Stimulated activated CD4-positive, alpha-beta T cell treated with anti-CD3 and anti-CD28 coated beads, Interleukin-12 subunit alpha, Interleukin-12 subunit beta, amount 100 ng/mL, for 48 hours (primary cell): Measurements from ENCODE around the gene CYRIA.

ENCODE experiments used
- DNase-seq, 3 donors: peaks; one replicate each; pipeline ENCODE4 v3.0.0-alpha.2; 2020; ENCODE audit warnings: low read depth in 2 of 3, low spot score in 1 of 3

The CYRIA gene

DNA sequence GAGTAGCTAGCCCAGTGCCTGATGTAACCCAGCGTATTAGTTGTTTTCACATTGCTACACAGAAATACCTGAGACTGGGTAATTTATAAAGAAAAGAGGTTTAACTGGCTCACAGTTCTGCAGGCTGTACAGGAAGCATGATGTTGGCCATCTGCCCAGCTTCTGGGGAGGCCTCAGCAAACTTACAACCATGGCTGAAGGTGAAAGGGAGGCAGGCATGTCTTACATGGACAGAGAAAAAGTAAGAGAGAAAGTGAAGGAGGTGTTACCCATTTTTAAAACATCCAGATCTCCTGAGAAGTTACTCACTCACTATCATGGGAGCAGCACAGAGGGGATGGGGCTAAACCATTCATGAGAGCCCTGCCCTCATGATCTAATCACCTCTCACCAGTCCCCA lies 6.1 kb upstream of the CYRIA start:
- DNase-seq: no peak

DNA sequence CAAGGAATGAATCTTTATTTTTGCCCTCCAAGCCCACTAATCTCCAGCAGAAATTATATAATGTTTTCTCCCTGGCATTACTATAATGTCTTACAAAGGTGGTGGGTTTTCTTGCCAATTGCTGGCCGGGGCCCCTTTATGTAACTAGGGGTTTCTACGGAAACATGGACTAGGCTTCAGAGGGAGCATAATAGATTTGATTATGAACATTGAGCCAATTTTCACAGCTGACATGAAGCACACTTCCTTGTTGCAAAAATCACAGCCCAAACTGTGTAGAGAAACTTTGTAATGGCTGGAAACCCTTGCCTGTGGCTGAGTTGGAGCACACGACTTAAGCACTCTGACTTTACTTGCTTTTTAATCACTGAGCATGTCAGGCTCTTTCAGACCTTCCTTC lies 3.8 kb upstream of the CYRIA start:
- no peak for DNase-seq

DNA sequence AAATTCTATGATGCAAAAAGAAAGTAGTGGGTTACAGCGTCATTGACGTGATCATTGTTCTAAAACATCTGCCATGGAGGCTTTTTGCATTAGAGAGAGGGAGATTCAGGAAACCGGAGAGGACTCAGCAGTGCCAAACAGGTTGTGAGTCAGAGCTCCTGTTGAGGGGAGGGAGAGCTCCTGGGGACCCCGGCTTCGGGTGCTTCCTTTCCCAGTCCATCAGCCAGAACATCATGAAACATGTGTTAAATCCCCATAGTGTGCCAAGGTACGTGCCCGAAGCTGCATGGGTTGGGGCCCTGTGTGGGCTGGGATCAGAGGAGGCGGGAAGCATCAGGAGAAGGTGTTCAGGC lies 791 bp upstream of the CYRIA start:
- no peak for DNase-seq

GRCh38 chr2:16664809-16665747 lies 556 bp downstream of the CYRIA start:
- DNase-seq: no peak

DNA sequence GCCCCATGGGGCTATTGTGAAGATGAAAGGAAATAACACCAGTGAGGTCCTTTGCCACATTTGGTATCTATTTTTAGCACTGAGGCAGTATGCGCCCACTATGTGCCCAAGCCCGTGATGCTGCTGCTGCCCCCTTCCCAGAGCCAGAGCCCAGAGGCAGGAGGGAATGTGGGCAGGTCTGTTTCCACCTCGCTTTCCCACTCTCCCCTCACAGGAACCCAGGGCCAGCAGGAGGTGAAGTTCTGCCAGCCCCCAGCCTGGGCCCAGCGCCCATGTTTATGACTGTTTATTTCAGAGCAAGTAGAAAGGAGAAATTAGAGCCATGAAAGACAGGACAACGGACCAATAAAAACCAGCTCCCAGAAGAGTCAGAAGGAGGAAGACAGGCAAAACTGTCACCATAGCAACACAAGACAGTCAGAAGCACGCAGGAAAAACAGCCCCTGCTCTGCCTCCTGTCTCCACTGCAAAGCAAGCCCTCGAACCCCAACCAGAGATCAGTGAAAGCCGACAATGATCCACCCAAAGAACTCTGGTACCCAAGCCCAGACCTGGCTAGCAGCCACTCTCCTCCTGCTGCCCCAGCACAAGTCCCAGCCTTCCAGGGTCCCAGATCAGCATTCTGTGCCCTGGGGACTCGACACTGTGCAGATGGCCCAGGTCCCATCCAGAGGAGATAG lies 1.4 kb downstream of the CYRIA start:
- DNase-seq: no peak

GRCh38 chr2:16663121-16663905 lies 2.3 kb downstream of the CYRIA start:
- DNase-seq: no peak

- no peak for DNase-seq
These were observed 3.4 kb downstream of the CYRIA start for GRCh38 chr2:16661936-16662839.

GRCh38 chr2:16661526-16661925 lies 4.1 kb downstream of the CYRIA start:
- DNase-seq: no peak

GRCh38 chr2:16660556-16660955 lies 5.1 kb downstream of the CYRIA start:
- no peak for DNase-seq

- no peak for DNase-seq
These were observed 5.5 kb downstream of the CYRIA start for GRCh38 chr2:16660114-16660513.

DNA sequence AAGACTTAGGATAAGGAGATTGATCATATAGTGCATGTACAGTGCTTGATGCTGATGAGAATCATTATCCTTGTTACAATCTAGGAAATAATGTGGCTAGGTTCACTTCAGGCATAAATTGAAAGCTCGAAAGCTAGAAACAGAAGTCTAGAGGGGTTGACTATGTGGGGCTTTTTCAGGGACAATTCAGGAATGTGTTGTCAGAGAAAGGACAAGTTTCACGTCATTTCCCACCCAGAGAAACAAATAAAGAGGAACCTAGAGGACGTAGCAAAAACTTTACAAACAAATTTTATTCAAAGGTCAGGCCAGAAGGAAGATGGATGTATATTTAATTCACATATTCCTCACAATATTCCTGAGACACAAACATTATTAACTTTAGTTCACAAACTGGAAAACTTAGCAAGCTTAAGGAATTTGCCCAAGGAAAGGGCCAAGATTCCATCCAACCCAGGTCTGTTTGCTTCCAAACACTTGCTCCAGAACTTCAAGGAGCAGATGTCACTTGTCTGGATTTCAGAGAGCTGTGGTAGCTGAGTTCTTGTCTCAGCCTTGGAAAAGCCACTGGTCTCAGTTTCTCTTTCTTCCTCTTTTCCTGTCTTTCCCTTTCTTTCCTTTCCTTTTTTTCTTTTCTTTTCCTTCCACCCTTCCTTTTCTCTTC lies 7.4 kb downstream of the CYRIA start:
- DNase-seq: no peak

DNA sequence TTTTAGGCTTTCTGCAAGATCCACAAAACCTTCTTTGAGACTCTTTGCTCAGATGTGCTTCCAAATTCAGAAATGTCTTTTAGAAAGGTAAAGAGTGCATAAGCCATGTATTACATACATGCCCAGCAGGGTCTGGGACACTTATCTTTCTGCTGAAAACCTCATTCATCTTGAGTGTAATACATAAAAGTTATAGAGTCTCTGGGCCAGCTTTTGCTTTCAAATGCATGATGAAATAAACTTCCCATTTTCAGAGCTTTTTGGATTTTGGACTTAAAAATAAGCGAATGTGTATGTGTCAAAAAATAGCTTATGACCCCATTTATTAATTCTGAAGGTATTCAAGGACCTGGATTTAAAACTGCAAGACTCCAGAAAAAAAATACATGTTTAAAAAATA lies 8.0 kb downstream of the CYRIA start:
- DNase-seq: no peak

GRCh38 chr2:16656784-16657391 lies 8.7 kb downstream of the CYRIA start:
- no peak for DNase-seq

DNA sequence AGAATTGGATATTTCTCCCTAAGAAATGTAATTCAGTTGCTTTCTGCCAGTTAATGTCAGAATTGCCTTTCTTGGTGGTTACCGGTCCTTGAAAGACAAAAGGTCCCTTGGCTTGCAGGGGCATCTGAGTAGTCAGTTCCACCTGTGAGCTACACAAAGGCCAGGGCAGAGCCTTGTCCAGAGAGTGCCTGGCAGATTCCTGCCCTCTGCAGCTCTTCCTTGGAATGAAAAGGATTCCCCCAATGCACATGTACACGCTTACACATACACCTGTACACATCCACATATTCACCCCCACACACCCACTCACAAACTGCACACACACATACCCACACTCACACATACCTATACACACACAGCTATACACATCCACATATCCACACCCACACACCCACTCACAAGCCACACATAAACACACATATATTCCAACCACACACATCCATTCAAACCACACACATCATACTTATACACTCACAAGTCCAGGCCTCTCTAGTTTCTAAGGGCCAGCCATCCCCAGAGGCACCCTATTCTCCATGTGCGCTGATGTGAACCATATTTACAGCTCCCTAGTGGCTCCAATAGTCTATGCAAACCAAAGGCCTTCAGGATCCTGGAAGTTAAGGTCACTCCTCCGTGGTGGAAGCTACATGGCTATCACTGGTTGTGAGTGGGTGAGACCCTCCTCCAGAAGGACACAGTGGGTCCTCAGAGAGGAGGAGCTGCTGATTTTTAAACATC lies 9.6 kb downstream of the CYRIA start:
- no peak for DNase-seq

GRCh38 chr2:16655445-16655837 lies 10.2 kb downstream of the CYRIA start:
- no peak for DNase-seq

- no peak for DNase-seq
These were observed 10.7 kb downstream of the CYRIA start for GRCh38 chr2:16654833-16655444.

- DNase-seq: no peak
These were observed 11.8 kb downstream of the CYRIA start for GRCh38 chr2:16653799-16654198.

DNA sequence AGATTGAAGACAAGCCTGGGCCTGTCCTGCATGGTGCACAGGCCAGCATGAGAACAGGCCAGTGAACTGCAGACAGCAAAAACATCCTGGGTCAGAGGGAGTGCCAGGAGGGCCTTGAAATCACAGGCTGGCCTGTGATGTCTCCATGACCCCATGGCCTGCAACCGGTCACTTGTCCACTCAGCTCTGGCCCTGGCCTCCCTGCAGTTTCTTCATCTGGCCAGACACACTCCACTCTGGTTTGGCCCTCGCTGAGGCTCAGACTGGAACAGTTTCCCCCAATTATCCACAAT lies 12.6 kb downstream of the CYRIA start:
- no peak for DNase-seq
